Measurements from ENCODE around the gene CEP126. TPM values are rescaled to one million over a fixed set of nuclear protein-coding genes. Genes with fewer than 3 reads are reported as not detected.

CEP126 gene
- total RNA-seq, 2 experiments from 2014 or later, result 0.96 to 1.2 TPM

DNA sequence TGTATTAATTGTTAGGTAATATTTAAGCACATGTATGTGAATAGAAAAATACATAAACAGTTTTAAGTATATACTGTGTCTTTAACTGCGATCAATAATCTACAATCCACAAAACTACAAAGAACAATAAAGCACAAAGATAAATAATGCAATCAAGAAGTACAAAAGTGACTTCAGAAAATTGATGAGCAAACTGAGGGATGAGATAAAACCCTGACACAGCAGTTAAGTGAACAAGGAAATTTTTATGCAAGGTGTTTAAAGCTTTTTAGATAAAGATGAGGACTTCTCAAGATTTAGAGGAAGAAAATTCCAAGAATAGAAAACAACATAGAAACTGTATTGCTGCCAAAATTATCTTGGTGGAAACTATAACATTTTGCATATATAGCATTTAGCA lies 60.0 kb downstream of the CEP126 start:
- ChIA-PET POLR2A (no interaction called here), CTCF (no interaction called here)
- no peak overlapping the region for H3K27ac ChIP-seq (ENCODE audit: low read depth in 1 of 2, low read length in 2 of 2)
- no peaks in the 10 kb centered on the region for H3K27me3 ChIP-seq (ENCODE audit: control insufficient read depth in 1 of 2, insufficient read depth in 2 of 2, low read length in 2 of 2)
- Mint-ChIP-seq H3K27me3 (no peaks in the 10 kb centered on the region), H3K9me3 (no peaks in the 10 kb centered on the region), H3K27ac (no peak overlapping the region), H3K36me3 (ENCODE audit: low read depth) (no peaks in the 10 kb centered on the region), H3K4me1 (ENCODE audit: low read depth) (no peaks in the 10 kb centered on the region), H3K4me3 (no peak overlapping the region)
- TF ChIP-seq, protein P1, sequence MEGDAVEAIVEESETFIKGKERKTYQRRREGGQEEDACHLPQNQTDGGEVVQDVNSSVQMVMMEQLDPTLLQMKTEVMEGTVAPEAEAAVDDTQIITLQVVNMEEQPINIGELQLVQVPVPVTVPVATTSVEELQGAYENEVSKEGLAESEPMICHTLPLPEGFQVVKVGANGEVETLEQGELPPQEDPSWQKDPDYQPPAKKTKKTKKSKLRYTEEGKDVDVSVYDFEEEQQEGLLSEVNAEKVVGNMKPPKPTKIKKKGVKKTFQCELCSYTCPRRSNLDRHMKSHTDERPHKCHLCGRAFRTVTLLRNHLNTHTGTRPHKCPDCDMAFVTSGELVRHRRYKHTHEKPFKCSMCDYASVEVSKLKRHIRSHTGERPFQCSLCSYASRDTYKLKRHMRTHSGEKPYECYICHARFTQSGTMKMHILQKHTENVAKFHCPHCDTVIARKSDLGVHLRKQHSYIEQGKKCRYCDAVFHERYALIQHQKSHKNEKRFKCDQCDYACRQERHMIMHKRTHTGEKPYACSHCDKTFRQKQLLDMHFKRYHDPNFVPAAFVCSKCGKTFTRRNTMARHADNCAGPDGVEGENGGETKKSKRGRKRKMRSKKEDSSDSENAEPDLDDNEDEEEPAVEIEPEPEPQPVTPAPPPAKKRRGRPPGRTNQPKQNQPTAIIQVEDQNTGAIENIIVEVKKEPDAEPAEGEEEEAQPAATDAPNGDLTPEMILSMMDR (IDR thresholded peaks at IDR 0.05), result no peak
- no peak for DNase-seq
- H3K9me3 ChIP-seq (ENCODE audit: control insufficient read depth in 1 of 2, insufficient read depth in 1 of 2, low read length in 2 of 2), result peaks cover 0 to 10% of the 10 kb centered on the region in 2 experiments
- H3K36me3 ChIP-seq (ENCODE audit: insufficient read depth, low read length), result no peaks in the 10 kb centered on the region
- H3K4me1 ChIP-seq (ENCODE audit: insufficient read depth, low read length), result no peaks in the 10 kb centered on the region
- ATAC-seq (ENCODE audit: poor library complexity), result no peak
- intact Hi-C loops (cut with DNase I, micrococcal nuclease), result no loop called here
- no peak overlapping the region for H3K4me3 ChIP-seq (ENCODE audit: low read length)

DNA sequence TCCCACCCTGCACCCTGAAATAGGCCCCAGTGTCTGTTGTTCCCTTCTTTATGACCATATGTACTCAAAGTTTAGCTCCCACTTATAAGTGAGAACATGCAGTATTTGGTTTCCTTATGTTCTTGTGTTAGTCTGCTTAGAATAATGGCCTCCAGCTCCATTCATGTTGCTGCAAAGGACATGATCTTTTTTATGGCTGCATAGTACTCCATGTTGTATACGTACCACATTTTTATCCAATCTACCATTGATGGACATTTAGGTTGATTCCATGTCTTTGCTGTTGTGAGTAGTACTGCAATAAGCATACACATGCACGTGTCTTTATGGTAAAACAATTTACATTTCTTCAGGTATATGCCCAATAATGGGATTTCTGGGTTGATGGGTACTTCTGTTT lies 60.9 kb downstream of the CEP126 start:
- no peak for DNase-seq
- Histone ChIP-seq H3K36me3 (ENCODE audit: insufficient read depth, low read length) (no peaks in the 10 kb centered on the region), H3K27me3 (ENCODE audit: control insufficient read depth in 1 of 2, insufficient read depth in 2 of 2, low read length in 2 of 2) (no peaks in the 10 kb centered on the region), H3K27ac (ENCODE audit: low read depth in 1 of 2, low read length in 2 of 2) (no peak overlapping the region), H3K4me3 (ENCODE audit: low read length) (no peak overlapping the region), H3K9me3 (ENCODE audit: control insufficient read depth in 1 of 2, insufficient read depth in 1 of 2, low read length in 2 of 2) (peaks cover 0 to 10% of the 10 kb centered on the region in 2 experiments), H3K4me1 (ENCODE audit: insufficient read depth, low read length) (no peaks in the 10 kb centered on the region)
- ChIA-PET CTCF (no interaction called here), POLR2A (no interaction called here)
- Mint-ChIP-seq H3K27me3 (no peaks in the 10 kb centered on the region), H3K27ac (no peak overlapping the region), H3K4me1 (ENCODE audit: low read depth) (no peaks in the 10 kb centered on the region), H3K36me3 (ENCODE audit: low read depth) (no peaks in the 10 kb centered on the region), H3K4me3 (no peak overlapping the region), H3K9me3 (no peaks in the 10 kb centered on the region)
- no peak for ATAC-seq (ENCODE audit: poor library complexity)
- intact Hi-C loops (cut with DNase I, micrococcal nuclease), result no loop called here
- TF ChIP-seq, protein P1 (IDR thresholded peaks at IDR 0.05), result no peak

DNA sequence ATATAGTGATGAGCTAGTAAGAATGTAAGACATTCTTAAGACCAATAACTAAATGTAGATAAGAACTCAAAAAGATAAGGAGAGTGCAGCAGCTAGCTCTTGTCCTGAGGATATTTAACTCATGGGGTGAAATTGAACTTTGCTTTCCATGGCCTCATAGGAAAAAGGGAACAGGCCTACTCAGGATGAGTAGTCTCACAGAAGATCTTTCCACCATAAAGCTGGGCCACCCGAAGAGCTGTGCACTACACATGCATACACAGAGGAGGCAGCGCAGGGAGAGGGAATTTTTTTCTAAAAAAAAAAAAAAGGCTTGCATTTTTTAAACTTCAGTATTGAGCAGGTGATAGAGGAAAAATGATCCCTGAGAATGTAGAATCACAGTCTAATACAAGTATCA lies 72.6 kb downstream of the CEP126 start:
- Histone ChIP-seq H3K4me1 (ENCODE audit: insufficient read depth, low read length) (no peaks in the 10 kb centered on the region), H3K36me3 (ENCODE audit: insufficient read depth, low read length) (no peaks in the 10 kb centered on the region), H3K27ac (ENCODE audit: low read depth in 1 of 2, low read length in 2 of 2) (no peak overlapping the region), H3K9me3 (ENCODE audit: control insufficient read depth in 1 of 2, insufficient read depth in 1 of 2, low read length in 2 of 2) (no peaks in the 10 kb centered on the region), H3K4me3 (ENCODE audit: low read length) (no peak overlapping the region), H3K27me3 (ENCODE audit: control insufficient read depth in 1 of 2, insufficient read depth in 2 of 2, low read length in 2 of 2) (no peaks in the 10 kb centered on the region)
- no peaks in the 10 kb centered on the region for H3K4me1 Mint-ChIP-seq (ENCODE audit: low read depth)
- no peak for DNase-seq
- H3K9me3 Mint-ChIP-seq, result no peaks in the 10 kb centered on the region
- ChIA-PET CTCF (no interaction called here), POLR2A (no interaction called here)
- H3K27ac Mint-ChIP-seq, result no peak overlapping the region
- ATAC-seq (ENCODE audit: poor library complexity), result no peak
- TF ChIP-seq, protein P1 (IDR thresholded peaks at IDR 0.05), result no peak
- H3K36me3 Mint-ChIP-seq (ENCODE audit: low read depth), result no peaks in the 10 kb centered on the region
- intact Hi-C loops (cut with DNase I, micrococcal nuclease), result no loop called here
- no peak overlapping the region for H3K4me3 Mint-ChIP-seq
- no peaks in the 10 kb centered on the region for H3K27me3 Mint-ChIP-seq

All from CD4-positive, alpha-beta T cell (primary cell).